Measurements from ENCODE around the gene TRMT5. TPM values are rescaled to one million over a fixed set of nuclear protein-coding genes. Genes with fewer than 3 reads are reported as not detected.

Gene TRMT5
- total RNA-seq, 1 donor from 2014 or later: 11.3 TPM

DNA sequence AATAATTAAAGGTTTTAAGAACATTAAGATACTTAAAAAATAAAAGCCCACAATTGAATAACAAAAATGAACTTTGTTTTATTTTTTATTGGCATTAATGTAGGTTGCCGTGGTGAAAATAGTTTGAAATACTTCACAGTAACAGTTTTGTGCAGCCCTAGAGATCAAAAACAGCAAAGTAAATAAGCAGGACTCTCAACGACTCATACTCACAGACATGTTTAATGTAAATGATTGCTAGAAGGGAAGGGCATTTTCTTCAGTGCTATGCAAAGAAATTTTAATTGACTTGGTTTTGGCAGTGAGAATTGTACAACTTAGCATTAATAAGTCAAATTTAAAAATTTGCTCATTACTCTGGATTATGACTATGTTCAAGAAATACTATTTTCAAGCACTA lies 16.0 kb downstream of the TRMT5 start:
- Histone ChIP-seq H3K36me3 (no peaks in the 10 kb centered on the region), H3K27ac (no peak overlapping the region), H3K27me3 (no peaks in the 10 kb centered on the region), H3K4me1 (no peaks in the 10 kb centered on the region), H3K9me3 (no peaks in the 10 kb centered on the region), H3K4me3 (no peak overlapping the region)
- intact Hi-C loops (cut with DNase I): no loop called here
- TF ChIP-seq, protein P1, sequence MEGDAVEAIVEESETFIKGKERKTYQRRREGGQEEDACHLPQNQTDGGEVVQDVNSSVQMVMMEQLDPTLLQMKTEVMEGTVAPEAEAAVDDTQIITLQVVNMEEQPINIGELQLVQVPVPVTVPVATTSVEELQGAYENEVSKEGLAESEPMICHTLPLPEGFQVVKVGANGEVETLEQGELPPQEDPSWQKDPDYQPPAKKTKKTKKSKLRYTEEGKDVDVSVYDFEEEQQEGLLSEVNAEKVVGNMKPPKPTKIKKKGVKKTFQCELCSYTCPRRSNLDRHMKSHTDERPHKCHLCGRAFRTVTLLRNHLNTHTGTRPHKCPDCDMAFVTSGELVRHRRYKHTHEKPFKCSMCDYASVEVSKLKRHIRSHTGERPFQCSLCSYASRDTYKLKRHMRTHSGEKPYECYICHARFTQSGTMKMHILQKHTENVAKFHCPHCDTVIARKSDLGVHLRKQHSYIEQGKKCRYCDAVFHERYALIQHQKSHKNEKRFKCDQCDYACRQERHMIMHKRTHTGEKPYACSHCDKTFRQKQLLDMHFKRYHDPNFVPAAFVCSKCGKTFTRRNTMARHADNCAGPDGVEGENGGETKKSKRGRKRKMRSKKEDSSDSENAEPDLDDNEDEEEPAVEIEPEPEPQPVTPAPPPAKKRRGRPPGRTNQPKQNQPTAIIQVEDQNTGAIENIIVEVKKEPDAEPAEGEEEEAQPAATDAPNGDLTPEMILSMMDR (IDR thresholded peaks at IDR 0.05): no peak
- DNase-seq (no peak), ATAC-seq (no peak)

DNA sequence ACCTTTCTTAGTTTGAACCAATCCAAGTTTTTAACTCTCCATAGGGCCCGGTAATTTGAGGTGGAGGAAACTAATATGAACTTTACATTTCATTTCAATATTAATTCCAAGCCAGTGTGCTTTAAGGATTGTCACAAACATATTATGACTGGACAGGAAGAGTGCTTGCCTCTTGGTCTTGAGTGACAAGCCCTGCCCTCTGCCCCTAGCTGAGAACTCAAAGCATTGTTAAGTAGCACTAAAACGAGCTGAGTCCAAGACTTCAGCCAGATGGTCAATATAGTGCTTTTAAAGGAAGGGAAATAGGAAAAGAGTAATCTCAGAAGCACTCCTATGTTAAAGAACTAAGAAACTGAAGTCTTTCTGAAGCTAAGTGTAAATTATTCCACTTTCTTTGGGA lies 17.1 kb downstream of the TRMT5 start:
- Histone ChIP-seq H3K4me1 (no peaks in the 10 kb centered on the region), H3K9me3 (no peaks in the 10 kb centered on the region), H3K36me3 (no peaks in the 10 kb centered on the region), H3K27me3 (no peaks in the 10 kb centered on the region), H3K27ac (no peak overlapping the region), H3K4me3 (no peak overlapping the region)
- no peak for DNase-seq
- intact Hi-C loops (cut with DNase I): no loop called here
- ATAC-seq: no peak
- TF ChIP-seq, protein P1 (IDR thresholded peaks at IDR 0.05): no peak

DNA sequence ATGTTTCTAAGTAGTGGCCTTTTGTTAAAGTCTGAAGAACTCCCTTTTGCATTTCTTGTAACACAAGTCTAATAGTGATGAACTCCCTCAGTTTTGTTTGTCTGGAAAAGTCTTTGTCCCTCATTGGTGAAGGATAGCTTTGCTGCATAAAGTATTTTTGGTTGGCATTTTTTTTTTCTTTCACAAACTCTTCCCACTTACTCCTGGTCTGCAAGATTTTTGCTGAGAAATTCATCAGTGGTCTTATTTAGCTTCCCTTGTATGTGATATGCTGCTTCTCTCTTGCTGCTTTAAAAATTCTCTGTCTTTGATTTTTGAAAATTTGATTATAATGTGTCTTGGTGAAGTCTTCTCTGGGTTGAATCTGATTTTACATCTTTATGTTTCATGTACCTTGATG lies 22.7 kb downstream of the TRMT5 start:
- Histone ChIP-seq H3K27ac (no peak overlapping the region), H3K9me3 (peaks cover 24% of the 10 kb centered on the region), H3K4me3 (no peak overlapping the region), H3K27me3 (no peaks in the 10 kb centered on the region), H3K36me3 (no peaks in the 10 kb centered on the region), H3K4me1 (no peaks in the 10 kb centered on the region)
- ATAC-seq (no peak), DNase-seq (no peak)
- intact Hi-C loops (cut with DNase I): no loop called here
- TF ChIP-seq, protein P1 (IDR thresholded peaks at IDR 0.05): no peak

DNA sequence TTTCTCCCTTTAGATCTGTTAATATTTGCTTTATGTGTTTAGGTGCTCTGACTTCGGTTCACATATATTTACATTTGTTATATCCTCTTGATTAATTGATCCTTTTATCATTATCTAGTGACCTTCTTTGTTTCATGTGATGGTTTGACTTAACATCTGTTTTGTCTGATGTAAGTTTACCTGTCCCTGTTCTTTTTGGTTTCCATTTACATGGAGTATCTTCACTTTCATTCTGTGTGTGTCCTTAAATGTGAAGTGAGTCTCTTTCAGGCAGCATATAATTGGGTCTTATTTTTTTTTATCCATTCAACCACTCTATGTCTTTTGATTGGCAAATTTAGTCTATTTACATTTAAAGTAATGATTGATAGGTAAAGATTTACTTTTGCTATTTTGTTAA lies 24.2 kb downstream of the TRMT5 start:
- H3K36me3 ChIP-seq: no peaks in the 10 kb centered on the region
- ATAC-seq: no peak
- DNase-seq: no peak
- TF ChIP-seq, protein P1 (IDR thresholded peaks at IDR 0.05): no peak
- H3K27ac ChIP-seq: no peak overlapping the region
- H3K27me3 ChIP-seq: no peaks in the 10 kb centered on the region
- peaks cover 24% of the 10 kb centered on the region for H3K9me3 ChIP-seq
- H3K4me1 ChIP-seq: no peaks in the 10 kb centered on the region
- intact Hi-C loops (cut with DNase I): no loop called here
- H3K4me3 ChIP-seq: no peak overlapping the region

DNA sequence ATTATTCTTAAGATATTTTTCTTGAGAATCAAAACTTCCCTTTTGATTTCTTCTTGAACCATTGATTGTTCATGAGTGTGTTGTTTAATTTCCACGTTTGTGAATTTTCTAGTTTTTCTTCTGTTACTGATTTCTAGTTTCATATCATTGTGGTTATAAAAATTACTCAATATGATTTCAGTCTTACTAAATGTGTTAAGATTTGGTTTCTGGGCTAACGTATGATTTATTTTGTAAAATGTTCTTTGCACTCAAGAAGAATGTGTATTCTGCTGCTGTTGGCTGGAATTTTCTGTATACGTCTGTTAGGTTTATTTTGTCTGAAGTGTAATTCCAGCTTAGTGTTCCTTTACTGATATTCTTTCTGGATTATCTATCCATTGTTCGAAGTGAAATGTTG lies 24.7 kb downstream of the TRMT5 start:
- H3K27ac ChIP-seq: no peak overlapping the region
- no peak overlapping the region for H3K4me3 ChIP-seq
- H3K36me3 ChIP-seq: no peaks in the 10 kb centered on the region
- intact Hi-C loops (cut with DNase I): no loop called here
- no peak for ATAC-seq
- H3K27me3 ChIP-seq: no peaks in the 10 kb centered on the region
- no peaks in the 10 kb centered on the region for H3K4me1 ChIP-seq
- peaks cover 24% of the 10 kb centered on the region for H3K9me3 ChIP-seq
- TF ChIP-seq, protein P1 (IDR thresholded peaks at IDR 0.05): no peak
- no peak for DNase-seq

DNA sequence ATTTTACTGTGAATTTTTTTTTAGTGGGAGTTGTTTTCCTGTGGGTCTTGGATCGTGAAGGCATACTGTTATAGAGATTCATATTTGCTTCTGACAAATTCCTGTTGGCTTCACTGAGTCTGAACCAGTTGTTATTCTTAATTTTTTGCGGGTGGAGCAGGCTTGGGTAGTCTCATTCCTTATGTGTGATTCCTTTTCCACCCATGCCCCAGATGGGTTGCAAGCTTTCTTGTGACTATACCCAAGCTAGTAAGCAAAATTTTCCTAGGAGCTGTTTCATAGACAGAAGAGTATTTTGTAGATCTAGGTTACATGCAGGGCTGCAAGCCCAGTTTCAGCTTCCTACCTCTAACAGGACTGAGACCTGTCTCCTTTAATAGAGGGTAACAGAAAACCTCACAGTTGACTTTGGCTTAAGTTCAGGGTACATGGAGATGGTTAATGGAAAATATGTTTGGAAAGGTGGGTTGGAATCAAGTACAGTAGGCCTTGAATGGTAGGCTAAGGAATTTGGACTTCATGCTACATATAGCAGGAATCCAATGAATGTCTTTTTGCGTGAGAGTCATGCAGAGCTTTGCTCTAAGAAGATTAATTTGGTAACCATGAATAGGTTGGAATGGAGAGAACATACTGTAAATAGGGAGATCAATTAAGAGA lies 29.0 kb downstream of the TRMT5 start:
- Histone ChIP-seq H3K27me3 (no peaks in the 10 kb centered on the region), H3K36me3 (no peaks in the 10 kb centered on the region), H3K4me3 (no peak overlapping the region), H3K9me3 (peaks cover 9% of the 10 kb centered on the region), H3K27ac (no peak overlapping the region), H3K4me1 (no peaks in the 10 kb centered on the region)
- intact Hi-C loops (cut with DNase I): no loop called here
- TF ChIP-seq, protein P1 (IDR thresholded peaks at IDR 0.05): no peak
- ATAC-seq (no peak), DNase-seq (no peak)
